Coronary artery (tissue), 2 donors: ENCODE measurements around the gene MYOM1.

Source experiments
- DNase-seq: peaks from one replicate; pipeline ENCODE4 v3.0.0-alpha.2; 2017; ENCODE audit warnings: low spot score
- H3K27ac ChIP-seq, 2 donors: fragments of 200-600 bp; sonication (generic); one replicate each; pipeline ENCODE4 v1.5.1; 2016 to 2019
- H3K4me3 ChIP-seq: fragments of 200-600 bp; sonication (generic); 2 replicates; pipeline ENCODE4 v1.5.1; 2016; ENCODE audit warnings: mild to moderate bottlenecking, moderate library complexity
- TF ChIP-seq, protein P1 (sequence below): fragments of 200-600 bp; sonication (generic); IDR thresholded peaks from one replicate; pipeline ENCODE4 v1.5.1; 2019; ENCODE audit warnings: antibody characterized with exemption

The MYOM1 gene

DNA sequence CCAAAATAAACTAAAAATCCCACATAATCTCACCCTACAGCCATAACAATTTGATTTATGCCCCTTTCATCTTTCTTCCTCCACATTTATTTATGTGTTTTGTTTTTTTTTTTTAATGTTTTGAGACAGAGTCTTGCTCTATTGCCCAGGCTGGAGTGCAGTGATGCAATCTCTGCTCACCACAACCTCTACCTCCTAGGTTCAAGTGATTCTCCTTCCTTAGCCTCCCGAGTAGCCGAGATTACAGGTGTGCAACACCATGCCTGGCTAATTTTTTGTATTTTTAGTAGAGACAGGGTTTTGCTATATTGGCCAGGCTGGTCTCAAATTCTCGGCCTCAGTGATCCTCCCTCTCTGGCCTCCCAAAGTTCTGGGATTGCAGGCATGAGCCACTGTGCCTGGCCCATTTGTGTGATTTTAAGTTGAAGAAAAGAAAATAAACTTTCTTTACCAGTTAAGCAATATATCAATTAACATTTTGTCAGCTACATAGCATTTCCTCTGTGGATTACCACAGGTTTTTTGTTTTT is 170.9 kb downstream of the MYOM1 start:
- TF ChIP-seq, protein P1, sequence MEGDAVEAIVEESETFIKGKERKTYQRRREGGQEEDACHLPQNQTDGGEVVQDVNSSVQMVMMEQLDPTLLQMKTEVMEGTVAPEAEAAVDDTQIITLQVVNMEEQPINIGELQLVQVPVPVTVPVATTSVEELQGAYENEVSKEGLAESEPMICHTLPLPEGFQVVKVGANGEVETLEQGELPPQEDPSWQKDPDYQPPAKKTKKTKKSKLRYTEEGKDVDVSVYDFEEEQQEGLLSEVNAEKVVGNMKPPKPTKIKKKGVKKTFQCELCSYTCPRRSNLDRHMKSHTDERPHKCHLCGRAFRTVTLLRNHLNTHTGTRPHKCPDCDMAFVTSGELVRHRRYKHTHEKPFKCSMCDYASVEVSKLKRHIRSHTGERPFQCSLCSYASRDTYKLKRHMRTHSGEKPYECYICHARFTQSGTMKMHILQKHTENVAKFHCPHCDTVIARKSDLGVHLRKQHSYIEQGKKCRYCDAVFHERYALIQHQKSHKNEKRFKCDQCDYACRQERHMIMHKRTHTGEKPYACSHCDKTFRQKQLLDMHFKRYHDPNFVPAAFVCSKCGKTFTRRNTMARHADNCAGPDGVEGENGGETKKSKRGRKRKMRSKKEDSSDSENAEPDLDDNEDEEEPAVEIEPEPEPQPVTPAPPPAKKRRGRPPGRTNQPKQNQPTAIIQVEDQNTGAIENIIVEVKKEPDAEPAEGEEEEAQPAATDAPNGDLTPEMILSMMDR, result no peak

DNA sequence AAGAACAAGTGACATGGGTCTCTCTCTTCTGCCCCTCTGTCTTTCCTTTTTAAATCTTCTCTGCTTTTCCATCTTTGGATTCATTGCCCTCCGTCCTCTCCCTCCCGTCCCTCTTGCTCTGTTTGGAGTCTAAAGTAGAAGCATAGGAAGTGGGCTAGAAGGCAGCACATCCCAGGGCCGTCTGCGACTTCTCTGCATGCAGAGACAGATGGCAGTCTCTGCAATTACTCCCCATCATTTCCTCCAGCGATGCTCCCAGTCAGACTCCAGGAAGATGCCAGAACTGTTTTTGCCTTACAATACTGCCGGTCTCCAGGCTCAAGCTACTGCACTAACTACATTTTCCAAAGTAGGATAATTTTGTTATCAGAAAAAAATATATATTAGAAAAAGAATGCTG is 171.6 kb downstream of the MYOM1 start:
- TF ChIP-seq, protein P1, result no peak
- no peak overlapping the region for H3K4me3 ChIP-seq
- no peak for DNase-seq
- no peak overlapping the region for H3K27ac ChIP-seq

More for the DNA sequence above, 170.9 kb downstream of the MYOM1 start:
- DNase-seq, result no peak
- Histone ChIP-seq H3K27ac (no peak overlapping the region), H3K4me3 (no peak overlapping the region)

DNA sequence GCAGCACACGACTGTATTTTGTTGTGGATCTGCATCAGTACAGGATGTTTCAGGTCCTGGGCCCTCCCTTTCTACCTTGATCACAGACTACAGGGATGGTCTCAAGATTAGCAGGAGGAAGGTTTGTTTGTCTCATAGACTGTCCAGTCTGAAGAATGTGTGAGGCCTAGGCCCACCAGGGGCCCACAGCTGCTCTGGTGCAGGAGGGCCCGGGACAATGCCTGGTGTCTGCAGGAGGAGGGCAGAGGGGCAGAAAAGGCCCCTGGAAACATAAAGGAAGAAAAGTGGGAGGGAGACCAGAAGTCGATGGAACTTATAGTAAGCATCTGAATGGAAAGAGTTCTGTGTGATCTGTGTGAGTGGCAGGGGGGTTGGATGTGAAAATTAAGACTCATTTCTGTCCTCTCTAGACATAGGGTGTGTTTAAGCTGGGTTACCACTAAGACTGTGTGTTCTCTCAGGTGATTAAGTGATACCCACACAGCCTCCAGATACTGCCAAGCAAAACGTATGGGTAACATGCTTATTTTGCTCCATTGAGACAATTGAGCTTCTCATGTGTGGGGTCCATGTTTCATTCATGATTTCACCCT is 173.5 kb downstream of the MYOM1 start:
- no peak for DNase-seq
- H3K27ac ChIP-seq, result no peak overlapping the region

DNA sequence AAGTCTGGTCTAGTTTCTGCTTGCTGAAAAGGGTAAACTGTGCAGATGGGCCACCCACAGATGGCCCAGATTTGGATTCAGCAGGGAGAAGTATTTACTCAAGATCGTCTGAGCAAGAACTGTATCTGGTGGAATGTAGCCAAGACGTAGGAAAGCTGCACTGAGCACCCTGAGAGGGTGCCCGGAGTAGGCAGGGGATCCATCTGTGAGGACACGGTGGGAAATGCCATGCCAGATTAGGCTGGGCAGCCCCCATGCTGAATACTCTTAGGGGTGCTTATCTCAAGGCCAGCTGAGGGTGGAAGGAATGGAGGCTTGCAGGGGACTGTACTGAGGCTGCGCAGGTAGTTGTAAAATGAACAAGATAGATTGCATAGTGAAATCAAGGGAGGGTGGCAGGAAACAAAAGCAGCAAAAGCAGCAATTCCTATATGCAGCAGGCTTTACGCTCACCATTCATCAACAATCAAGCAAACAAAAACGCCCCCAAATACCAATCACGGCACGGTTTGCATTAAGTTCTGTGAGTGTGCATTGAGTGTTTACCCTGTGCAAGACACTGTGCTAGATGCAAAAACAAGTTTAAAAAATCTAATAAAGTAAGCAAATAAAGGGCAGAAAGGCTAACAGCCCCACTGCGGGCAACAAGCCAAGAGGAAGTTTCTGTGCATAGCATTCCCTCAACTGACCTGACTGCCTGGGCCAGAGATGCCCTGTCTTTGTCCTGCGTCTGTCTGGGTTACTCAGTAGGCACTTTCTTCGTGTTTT is 174.7 kb downstream of the MYOM1 start:
- no peak overlapping the region for H3K27ac ChIP-seq
- no peak for DNase-seq
- H3K4me3 ChIP-seq, result no peak overlapping the region
- TF ChIP-seq, protein P1, result no peak

More for the DNA sequence above, 173.5 kb downstream of the MYOM1 start:
- TF ChIP-seq, protein P1, result no peak
- H3K4me3 ChIP-seq, result no peak overlapping the region

DNA sequence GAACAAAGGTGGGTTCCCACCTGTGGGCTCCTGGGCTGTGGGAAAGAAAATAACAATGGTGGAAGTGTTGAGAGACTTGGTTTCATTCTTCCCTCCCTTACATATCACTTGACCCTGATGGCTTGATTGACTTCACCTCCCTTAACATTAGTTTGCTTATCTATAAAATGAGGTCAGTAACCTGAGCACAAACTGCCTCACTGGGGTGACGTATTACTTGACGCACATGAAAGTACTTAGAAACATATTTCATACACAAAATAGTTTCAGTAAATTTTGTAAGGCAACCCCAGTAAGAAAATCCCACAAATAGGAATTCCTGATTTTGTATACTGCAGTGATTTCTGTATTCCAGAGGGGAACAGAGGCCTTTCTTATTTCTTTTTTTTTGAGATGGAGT is 177.4 kb downstream of the MYOM1 start:
- H3K27ac ChIP-seq, result no peak overlapping the region
- no peak for DNase-seq
- no peak overlapping the region for H3K4me3 ChIP-seq
- TF ChIP-seq, protein P1, result no peak

DNA sequence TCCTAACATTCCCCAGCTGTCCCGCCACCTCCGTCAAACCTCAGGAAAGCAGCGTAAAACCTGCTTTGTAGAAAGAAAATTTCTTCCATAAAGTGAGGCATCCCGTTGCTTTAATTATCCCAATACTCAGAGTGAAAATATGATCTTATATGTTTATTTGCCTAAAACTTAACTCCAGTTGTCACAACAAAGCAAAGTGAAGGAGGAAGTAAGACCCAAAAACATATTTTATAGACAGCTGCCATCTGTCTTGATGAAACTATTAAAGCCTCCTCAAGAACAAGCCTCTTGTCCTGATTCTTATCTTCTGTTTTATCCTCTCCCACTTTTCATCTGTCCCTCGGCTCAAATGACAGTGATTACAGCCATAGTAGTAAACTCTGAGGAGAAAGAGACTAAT is 177.9 kb downstream of the MYOM1 start:
- DNase-seq, result no peak
- TF ChIP-seq, protein P1, result no peak
- Histone ChIP-seq H3K27ac (no peak overlapping the region), H3K4me3 (no peak overlapping the region)

DNA sequence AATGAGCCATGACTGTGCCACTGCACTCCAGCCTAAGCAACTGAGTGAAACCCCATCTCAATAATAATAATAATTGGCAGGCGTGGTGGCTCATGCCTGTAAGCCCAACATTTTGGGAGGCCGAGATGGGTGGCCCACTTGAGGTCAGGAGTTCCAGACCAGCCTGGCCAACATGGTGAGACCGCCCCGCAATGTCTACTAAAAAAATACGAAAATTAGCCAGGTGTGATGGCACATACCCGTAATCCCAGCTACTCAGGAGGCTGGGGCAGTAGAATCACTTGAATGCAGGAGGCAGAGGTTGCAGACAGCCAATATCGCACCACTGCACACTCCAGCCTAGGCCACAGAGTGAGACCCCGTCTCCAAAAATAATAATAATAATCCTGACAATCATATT is 178.9 kb downstream of the MYOM1 start:
- TF ChIP-seq, protein P1, result no peak
- Histone ChIP-seq H3K4me3 (no peak overlapping the region), H3K27ac (no peak overlapping the region)
- DNase-seq, result no peak
